Esophagus muscularis mucosa (tissue), 3 donors: ENCODE results near the gene ZNF407.
"Not testable (repeated sequence)": the region's sequence is repeated elsewhere in the genome, so short reads cannot be mapped to it uniquely, and the experiment has no call there.

Experiments used
- CTCF ChIP-seq, 3 experiments: fragments of 200-600 bp in 2 of 3; fragments of 450-650 bp in 1 of 3; sonication (generic) in 2 of 3; IDR thresholded peaks; one replicate each; pipeline ENCODE4 v1.5.1; 2017 to 2019; ENCODE audit warnings: antibody characterized with exemption in 3 of 3, mild to moderate bottlenecking in 2 of 3, moderate library complexity in 1 of 3
- POLR2A ChIP-seq: fragments of 450-650 bp; IDR thresholded peaks from one replicate; pipeline ENCODE4 v1.6.1; 2017; ENCODE audit warnings: antibody characterized with exemption, moderate library complexity, mild to moderate bottlenecking, low read depth
- POLR2AphosphoS5 ChIP-seq, 2 donors: sonication (generic); formaldehyde crosslinking; IDR thresholded peaks; one replicate each; pipeline ENCODE4 v1.6.1; 2017; ENCODE audit warnings: antibody characterized with exemption in 2 of 2

GRCh38 chr18:75085676-75086075 is 488.0 kb downstream of the ZNF407 start:
- TF ChIP-seq POLR2AphosphoS5 (IDR thresholded peaks at IDR 0.05); POLR2A; CTCF (IDR thresholded peaks at IDR 0.05): not testable (repeated sequence)
